ENCODE measurements around the gene ARID3C.

ARID3C gene

DNA sequence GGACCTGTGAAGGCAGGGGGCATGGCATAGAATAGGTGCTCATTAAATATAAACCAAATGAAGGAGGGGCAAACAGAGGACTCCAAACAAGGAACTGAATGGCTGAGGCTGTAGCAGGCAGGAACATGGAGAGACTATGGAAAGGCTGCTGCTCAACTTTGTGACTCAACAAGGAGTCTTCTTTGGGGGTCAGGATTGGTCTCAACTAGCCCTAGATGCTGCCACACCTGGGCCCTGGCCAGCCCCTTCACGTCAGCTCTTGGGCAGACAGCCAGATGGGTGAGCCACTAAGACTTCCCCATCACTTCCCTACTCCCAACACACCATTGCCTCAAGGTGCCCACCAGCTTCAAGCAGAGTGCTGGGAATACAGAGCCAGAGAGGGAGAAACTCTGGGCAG lies 28.0 kb downstream of the ARID3C start:
- ChIA-PET POLR2A (no interaction called here), CTCF (interaction anchor here (0.6 to 1.9 kb wide), 9 partner anchors 8 to 315 kb away, joined by 3 to 7 read pairs (median 3); no protein-coding TSS in a partner anchor)
- no peaks in the 10 kb centered on the region for H3K36me3 ChIP-seq (ENCODE audit: control insufficient read depth in 4 of 4, insufficient read depth in 4 of 4, low read length in 3 of 4)
- no peak overlapping the region for H3K4me3 ChIP-seq (ENCODE audit: control insufficient read depth in 1 of 7, extremely low read depth in 1 of 7, insufficient read depth in 4 of 7, low read depth in 2 of 7, low read length in 6 of 7)
- H3K4me1 ChIP-seq (ENCODE audit: control extremely low read depth in 1 of 4, control insufficient read depth in 4 of 4, insufficient read depth in 4 of 4, low read length in 3 of 4) = no peaks in the 10 kb centered on the region
- 13% methylated on average over 1 of the region's 1 CpG for WGBS (ENCODE audit: insufficient coverage)
- no peak overlapping the region for H3K27ac ChIP-seq (ENCODE audit: insufficient read depth in 1 of 2, low read depth in 1 of 2, low read length in 2 of 2, poor library complexity in 1 of 2, severe bottlenecking in 2 of 2)
- no peaks in the 10 kb centered on the region for H3K9me3 ChIP-seq (ENCODE audit: control extremely low read depth in 1 of 5, control insufficient read depth in 4 of 5, insufficient read depth in 2 of 5, low read depth in 1 of 5, low read length in 4 of 5)
- H3K27me3 ChIP-seq (replicated peaks in 2 of 5; ENCODE audit: control insufficient read depth in 4 of 5, insufficient read depth in 5 of 5, low read length in 4 of 5) = peaks cover 0 to 23% (median 12%) of the 10 kb centered on the region in 5 experiments
- no peak for DNase-seq

DNA sequence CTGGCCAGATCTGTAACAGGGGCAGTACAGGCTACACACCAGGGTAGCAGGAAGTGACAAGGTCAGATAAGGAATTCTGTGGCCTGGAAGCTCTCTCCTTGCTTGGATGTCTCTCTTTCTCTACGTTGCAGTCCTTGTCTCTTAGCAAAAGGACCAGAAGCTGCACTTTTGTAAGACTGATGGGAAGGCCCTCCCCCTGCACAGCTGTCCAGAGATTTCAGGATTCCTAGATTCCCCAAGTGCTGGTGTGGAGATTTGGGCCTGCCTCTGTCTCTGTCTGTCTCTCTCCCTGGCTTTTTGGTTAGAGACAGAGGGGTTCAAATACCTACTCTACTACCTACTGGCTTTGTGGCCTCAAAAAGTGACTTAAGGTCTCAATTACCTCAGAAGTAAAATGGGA lies 29.3 kb downstream of the ARID3C start:
- 67% methylated on average over 1 of the region's 1 CpG for WGBS (ENCODE audit: insufficient coverage)
- Histone ChIP-seq H3K27me3 (replicated peaks in 2 of 5; ENCODE audit: control insufficient read depth in 4 of 5, insufficient read depth in 5 of 5, low read length in 4 of 5) (peaks cover 0 to 21% (median 9%) of the 10 kb centered on the region in 5 experiments), H3K4me3 (ENCODE audit: control insufficient read depth in 1 of 7, extremely low read depth in 1 of 7, insufficient read depth in 4 of 7, low read depth in 2 of 7, low read length in 6 of 7) (no peak overlapping the region), H3K9me3 (ENCODE audit: control extremely low read depth in 1 of 5, control insufficient read depth in 4 of 5, insufficient read depth in 2 of 5, low read depth in 1 of 5, low read length in 4 of 5) (no peaks in the 10 kb centered on the region), H3K4me1 (ENCODE audit: control extremely low read depth in 1 of 4, control insufficient read depth in 4 of 4, insufficient read depth in 4 of 4, low read length in 3 of 4) (no peaks in the 10 kb centered on the region), H3K36me3 (ENCODE audit: control insufficient read depth in 4 of 4, insufficient read depth in 4 of 4, low read length in 3 of 4) (no peaks in the 10 kb centered on the region), H3K27ac (ENCODE audit: insufficient read depth in 1 of 2, low read depth in 1 of 2, low read length in 2 of 2, poor library complexity in 1 of 2, severe bottlenecking in 2 of 2) (no peak overlapping the region)
- CTCF ChIA-PET = interaction anchor here (0.6 to 1.9 kb wide), 7 partner anchors 8 to 196 kb away, joined by 3 to 7 read pairs (median 3); partner anchors contain the start of gene SIGMAR1
- no peak for DNase-seq
- POLR2A ChIA-PET = no interaction called here

DNA sequence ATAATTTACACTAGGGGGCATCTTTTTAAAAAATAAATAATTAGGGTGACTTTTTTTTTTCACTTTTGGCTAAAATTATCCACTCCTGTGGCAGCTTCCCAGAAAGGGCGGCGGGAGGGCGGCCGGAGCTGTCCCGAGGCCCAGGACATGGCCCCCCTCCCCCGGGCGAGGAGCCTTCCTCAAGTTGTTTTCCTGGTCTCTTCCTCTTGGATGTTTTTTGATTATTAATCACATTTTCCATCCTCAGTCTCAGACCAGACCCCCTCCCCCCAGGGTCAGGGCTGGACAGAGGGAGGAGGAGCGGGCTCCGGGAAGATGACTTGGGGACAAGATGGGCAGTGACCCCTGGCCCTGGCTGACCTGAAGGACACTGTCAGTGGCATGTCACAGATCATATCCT lies 34.7 kb downstream of the ARID3C start:
- Histone ChIP-seq H3K27ac (ENCODE audit: insufficient read depth in 1 of 2, low read depth in 1 of 2, low read length in 2 of 2, poor library complexity in 1 of 2, severe bottlenecking in 2 of 2) (no peak overlapping the region), H3K4me3 (ENCODE audit: control insufficient read depth in 1 of 7, extremely low read depth in 1 of 7, insufficient read depth in 4 of 7, low read depth in 2 of 7, low read length in 6 of 7) (no peak overlapping the region), H3K4me1 (ENCODE audit: control extremely low read depth in 1 of 4, control insufficient read depth in 4 of 4, insufficient read depth in 4 of 4, low read length in 3 of 4) (peaks cover 0 to 40% (median 38%) of the 10 kb centered on the region in 4 experiments), H3K36me3 (ENCODE audit: control insufficient read depth in 4 of 4, insufficient read depth in 4 of 4, low read length in 3 of 4) (no peaks in the 10 kb centered on the region), H3K27me3 (replicated peaks in 2 of 5; ENCODE audit: control insufficient read depth in 4 of 5, insufficient read depth in 5 of 5, low read length in 4 of 5) (peaks cover 0 to 74% (median 34%) of the 10 kb centered on the region in 5 experiments), H3K9me3 (ENCODE audit: control extremely low read depth in 1 of 5, control insufficient read depth in 4 of 5, insufficient read depth in 2 of 5, low read depth in 1 of 5, low read length in 4 of 5) (no peaks in the 10 kb centered on the region)
- ChIA-PET POLR2A (no interaction called here), CTCF (interaction anchor here (1.5 to 5.6 kb wide), 4 partner anchors 11 to 45 kb away, joined by 3 to 57 read pairs (median 28); no protein-coding TSS in a partner anchor)
- DNase-seq = no peak
- no CpG with 5 or more reads among the region's 9 CpGs for WGBS (ENCODE audit: insufficient coverage)

DNA sequence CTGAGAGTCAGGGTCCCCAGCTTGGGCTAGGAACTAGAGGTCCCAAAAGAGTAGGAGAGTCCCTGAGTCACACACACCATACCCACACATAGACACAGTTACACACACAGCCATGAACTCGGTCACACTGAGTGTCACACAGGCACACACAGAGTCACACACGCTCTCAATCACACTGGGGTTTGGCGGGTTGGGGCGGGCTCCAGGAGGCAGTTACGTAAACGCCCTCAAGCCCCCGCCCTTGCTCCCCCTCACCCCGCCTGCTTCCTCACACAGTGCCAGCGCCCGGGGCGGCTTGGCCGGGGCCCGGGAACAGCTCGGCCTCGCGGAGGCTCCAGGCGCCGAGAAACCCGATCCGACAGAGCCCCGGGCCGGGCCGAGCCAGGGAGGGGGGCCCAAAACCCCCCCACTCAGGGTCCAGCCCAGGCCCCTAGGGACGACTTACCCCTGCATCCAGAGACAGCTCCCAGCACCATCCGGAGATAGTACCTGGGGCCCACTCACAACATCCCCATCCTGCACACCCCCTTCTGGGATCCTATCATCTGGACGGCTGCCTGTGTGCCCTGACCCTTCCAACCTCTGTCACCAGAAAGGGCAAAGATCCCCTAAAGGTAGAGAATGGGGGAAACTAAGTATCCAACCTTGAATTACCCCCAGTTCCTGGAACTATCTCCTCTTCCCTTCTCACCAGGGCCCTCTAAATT lies 35.8 kb downstream of the ARID3C start:
- CTCF ChIA-PET = interaction anchor here (0.5 to 5.6 kb wide), 13 partner anchors 11 to 152 kb away, joined by 3 to 57 read pairs (median 6); no protein-coding TSS in a partner anchor
- POLR2A ChIA-PET = no interaction called here
- Histone ChIP-seq H3K36me3 (ENCODE audit: control insufficient read depth in 4 of 4, insufficient read depth in 4 of 4, low read length in 3 of 4) (no peaks in the 10 kb centered on the region), H3K4me3 (ENCODE audit: control insufficient read depth in 1 of 7, extremely low read depth in 1 of 7, insufficient read depth in 4 of 7, low read depth in 2 of 7, low read length in 6 of 7) (peak overlapping the region in 1 of 7 experiments; percentile 23), H3K4me1 (ENCODE audit: control extremely low read depth in 1 of 4, control insufficient read depth in 4 of 4, insufficient read depth in 4 of 4, low read length in 3 of 4) (peaks cover 0 to 47% (median 43%) of the 10 kb centered on the region in 4 experiments), H3K27ac (ENCODE audit: insufficient read depth in 1 of 2, low read depth in 1 of 2, low read length in 2 of 2, poor library complexity in 1 of 2, severe bottlenecking in 2 of 2) (no peak overlapping the region), H3K9me3 (ENCODE audit: control extremely low read depth in 1 of 5, control insufficient read depth in 4 of 5, insufficient read depth in 2 of 5, low read depth in 1 of 5, low read length in 4 of 5) (no peaks in the 10 kb centered on the region), H3K27me3 (replicated peaks in 2 of 5; ENCODE audit: control insufficient read depth in 4 of 5, insufficient read depth in 5 of 5, low read length in 4 of 5) (peaks cover under 1 to 86% (median 41%) of the 10 kb centered on the region in 5 experiments)
- WGBS (ENCODE audit: insufficient coverage) = under 1% methylated on average over 17 of the region's 26 CpGs
- peak in 2 of 3 donors; percentile 69 to 71 for DNase-seq

DNA sequence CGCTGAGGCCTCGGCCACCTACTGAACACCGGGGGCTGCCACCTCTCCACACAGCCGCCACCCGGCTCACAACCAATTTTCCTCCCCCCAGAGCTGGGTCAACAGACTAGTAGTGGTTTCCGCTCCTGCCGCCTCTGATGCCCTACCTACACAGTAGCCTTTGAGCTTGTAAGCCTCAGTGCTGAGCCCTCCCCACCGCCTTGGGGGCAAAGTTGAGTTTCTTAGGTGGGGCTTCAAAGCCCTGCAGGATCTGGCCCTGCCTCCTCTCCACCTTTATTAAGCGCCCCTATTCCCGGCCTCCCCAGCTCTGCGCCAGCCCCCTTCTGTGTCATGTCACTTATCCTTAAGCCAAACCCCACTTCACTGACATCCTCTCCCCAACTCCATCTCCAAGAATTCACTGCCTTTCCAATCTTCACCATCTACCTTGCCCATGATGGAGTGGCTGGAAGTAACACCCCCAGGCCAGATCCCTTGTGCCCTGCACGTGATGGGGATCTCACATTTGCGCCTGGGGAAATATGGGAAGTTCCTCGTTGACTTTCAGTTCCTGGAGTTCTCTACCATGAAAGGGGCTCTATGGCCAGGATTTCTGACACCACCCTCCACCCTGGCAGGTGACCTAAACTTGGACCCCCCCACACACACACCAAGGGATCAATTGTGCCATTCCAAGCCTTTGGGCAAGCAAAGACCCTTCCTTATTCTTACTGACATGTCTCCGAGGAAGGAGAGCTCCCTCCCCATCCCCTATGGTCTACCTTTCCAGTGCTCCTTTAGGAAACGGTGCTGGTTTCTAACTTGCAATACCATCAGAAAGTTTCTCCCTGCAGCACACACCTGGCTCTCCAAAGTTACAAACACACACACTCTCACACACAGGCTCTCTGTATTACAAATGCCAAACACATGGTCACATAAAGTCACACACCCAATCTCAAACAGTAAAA lies 36.7 kb downstream of the ARID3C start:
- CTCF ChIA-PET = interaction anchor here (0.5 to 5.6 kb wide), 30 partner anchors 8 to 192 kb away, joined by 3 to 57 read pairs (median 4); no protein-coding TSS in a partner anchor
- Histone ChIP-seq H3K4me1 (ENCODE audit: control extremely low read depth in 1 of 4, control insufficient read depth in 4 of 4, insufficient read depth in 4 of 4, low read length in 3 of 4) (peaks cover 0 to 47% (median 43%) of the 10 kb centered on the region in 4 experiments), H3K27ac (ENCODE audit: insufficient read depth in 1 of 2, low read depth in 1 of 2, low read length in 2 of 2, poor library complexity in 1 of 2, severe bottlenecking in 2 of 2) (no peak overlapping the region), H3K27me3 (replicated peaks in 2 of 5; ENCODE audit: control insufficient read depth in 4 of 5, insufficient read depth in 5 of 5, low read length in 4 of 5) (peaks cover 7 to 90% (median 47%) of the 10 kb centered on the region in 5 experiments), H3K4me3 (ENCODE audit: control insufficient read depth in 1 of 7, extremely low read depth in 1 of 7, insufficient read depth in 4 of 7, low read depth in 2 of 7, low read length in 6 of 7) (peak overlapping the region in 3 of 7 experiments; percentile 62 to 74 (median 70)), H3K36me3 (ENCODE audit: control insufficient read depth in 4 of 4, insufficient read depth in 4 of 4, low read length in 3 of 4) (no peaks in the 10 kb centered on the region), H3K9me3 (ENCODE audit: control extremely low read depth in 1 of 5, control insufficient read depth in 4 of 5, insufficient read depth in 2 of 5, low read depth in 1 of 5, low read length in 4 of 5) (no peaks in the 10 kb centered on the region)
- WGBS (ENCODE audit: insufficient coverage) = 8% methylated on average over 14 of the region's 16 CpGs
- POLR2A ChIA-PET = no interaction called here
- DNase-seq = peak in 1 of 3 donors; percentile 39

DNA sequence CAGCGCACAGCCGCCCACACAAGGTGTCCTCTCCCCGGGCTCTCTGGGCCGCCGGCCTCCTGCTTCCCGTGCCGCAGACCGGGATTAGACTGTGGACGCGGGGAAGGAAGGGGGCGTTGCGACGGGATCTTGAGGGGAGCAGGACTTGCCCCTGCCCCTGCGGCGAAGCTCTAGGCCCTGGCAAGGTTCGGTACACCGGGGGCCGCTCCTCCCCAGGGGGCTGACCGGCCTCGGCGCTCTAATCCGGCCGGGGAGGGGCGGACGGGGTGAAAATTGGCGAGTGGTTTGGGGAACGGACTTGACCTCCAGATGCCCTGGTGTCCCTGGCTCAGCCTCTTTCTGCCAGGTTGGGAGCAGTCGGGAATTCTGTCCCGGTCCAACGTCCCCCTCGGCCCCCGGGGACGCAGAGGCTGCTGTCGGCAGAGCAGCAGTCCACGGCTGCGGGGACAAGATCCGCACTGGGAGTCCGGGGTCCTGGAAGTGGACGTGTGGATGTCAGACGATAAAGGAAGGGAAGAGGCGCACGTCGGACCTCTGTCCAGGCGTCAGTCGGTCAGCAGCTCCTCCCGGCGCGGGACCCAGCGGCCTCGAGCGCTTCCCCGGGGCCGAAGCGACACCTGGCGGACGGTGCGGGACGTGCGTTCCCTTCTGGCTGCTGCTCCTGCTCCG lies 37.5 kb downstream of the ARID3C start:
- Histone ChIP-seq H3K36me3 (ENCODE audit: control insufficient read depth in 4 of 4, insufficient read depth in 4 of 4, low read length in 3 of 4) (no peaks in the 10 kb centered on the region), H3K27ac (ENCODE audit: insufficient read depth in 1 of 2, low read depth in 1 of 2, low read length in 2 of 2, poor library complexity in 1 of 2, severe bottlenecking in 2 of 2) (no peak overlapping the region), H3K9me3 (ENCODE audit: control extremely low read depth in 1 of 5, control insufficient read depth in 4 of 5, insufficient read depth in 2 of 5, low read depth in 1 of 5, low read length in 4 of 5) (no peaks in the 10 kb centered on the region), H3K4me1 (ENCODE audit: control extremely low read depth in 1 of 4, control insufficient read depth in 4 of 4, insufficient read depth in 4 of 4, low read length in 3 of 4) (peaks cover 0 to 47% (median 43%) of the 10 kb centered on the region in 4 experiments), H3K4me3 (ENCODE audit: control insufficient read depth in 1 of 7, extremely low read depth in 1 of 7, insufficient read depth in 4 of 7, low read depth in 2 of 7, low read length in 6 of 7) (peak overlapping the region in 6 of 7 experiments; percentile 9 to 74 (median 60)), H3K27me3 (replicated peaks in 2 of 5; ENCODE audit: control insufficient read depth in 4 of 5, insufficient read depth in 5 of 5, low read length in 4 of 5) (peaks cover 11 to 92% (median 52%) of the 10 kb centered on the region in 5 experiments)
- 1% methylated on average over 47 of the region's 60 CpGs for WGBS (ENCODE audit: insufficient coverage)
- peak; percentile 53 to 72 (median 69) for DNase-seq
- ChIA-PET POLR2A (interaction anchor here (0.5 to 0.6 kb wide), 2 partner anchors 11 to 42 kb away, joined by 3 to 4 read pairs; no protein-coding TSS in a partner anchor), CTCF (interaction anchor here (0.8 to 5.6 kb wide), 31 partner anchors 9 to 191 kb away, joined by 3 to 57 read pairs (median 4); no protein-coding TSS in a partner anchor)

Data from common myeloid progenitor, CD34-positive (primary cell).